CD4-positive, alpha-beta memory T cell (primary cell): ENCODE results near the gene PWWP2B. TPM values are rescaled to one million over a fixed set of nuclear protein-coding genes. Genes with fewer than 3 reads are reported as not detected.
"Not testable (repeated sequence)": the region's sequence is repeated elsewhere in the genome, so short reads cannot be mapped to it uniquely, and the experiment has no call there.

Source experiments
- CTCF ChIA-PET: fragments of 350-600 bp; sonication (Branson Sonifier 250); formaldehyde crosslinking; loops from one replicate; lab custom pipeline; 2021; ENCODE audit warnings: inconsistent platforms; ENCODE audit not compliant: partially characterized antibody; lab: Charles Lee
- POLR2A ChIA-PET: fragments of 350-600 bp; sonication (Branson Sonifier 250); formaldehyde crosslinking; loops from one replicate; lab custom pipeline; 2021; ENCODE audit not compliant: partially characterized antibody; lab: Charles Lee
- DNase-seq, 5 donors: peaks; one replicate each; pipeline versions ENCODE4 v3.0.0 to v3.0.0-alpha.2; 2020 to 2022; ENCODE audit warnings: mixed read lengths in 1 of 5
- H3K27ac ChIP-seq: one replicate; pipeline ENCODE4 v1.7.0; 2013; ENCODE audit warnings: low read depth, low read length
- H3K27me3 ChIP-seq: 2 replicates; pipeline ENCODE4 v1.7.0; 2013; ENCODE audit warnings: mild to moderate bottlenecking, low read length, moderate library complexity; ENCODE audit not compliant: insufficient read depth
- H3K36me3 ChIP-seq: 2 replicates; pipeline ENCODE4 v1.7.0; 2013; ENCODE audit warnings: mild to moderate bottlenecking, low read length, moderate library complexity; ENCODE audit not compliant: insufficient read depth
- H3K4me1 ChIP-seq: 2 replicates; pipeline ENCODE4 v1.7.0; 2013; ENCODE audit warnings: mild to moderate bottlenecking, low read length, moderate library complexity; ENCODE audit not compliant: insufficient read depth
- H3K4me3 ChIP-seq, 2 donors: one replicate each; pipeline ENCODE4 v1.7.0; 2013; ENCODE audit warnings: low read length in 2 of 2, mild to moderate bottlenecking in 1 of 2
- H3K9me3 ChIP-seq, 2 donors: one replicate each; pipeline ENCODE4 v1.7.0; 2013; ENCODE audit warnings: low read length in 2 of 2, control low read depth in 1 of 2; ENCODE audit not compliant: control insufficient read depth in 1 of 2
- H3K27ac Mint-ChIP-seq, 7 donors: one replicate each; pipeline ENCODE4 v1.8.0; 2020 to 2021; ENCODE audit warnings: mixed read lengths in 7 of 7, mild to moderate bottlenecking in 6 of 7, inconsistent platforms in 3 of 7, moderate library complexity in 3 of 7
- H3K27me3 Mint-ChIP-seq, 2 donors: one replicate each; pipeline ENCODE4 v1.8.0; 2020 to 2021; ENCODE audit warnings: mixed read lengths in 2 of 2
- H3K36me3 Mint-ChIP-seq, 2 donors: one replicate each; pipeline ENCODE4 v1.8.0; 2020 to 2021; ENCODE audit warnings: mixed read lengths in 2 of 2, inconsistent platforms in 1 of 2, mild to moderate bottlenecking in 1 of 2
- H3K4me1 Mint-ChIP-seq, 4 donors: one replicate each; pipeline ENCODE4 v1.8.0; 2020 to 2021; ENCODE audit warnings: mixed read lengths in 4 of 4, mild to moderate bottlenecking in 1 of 4
- H3K4me3 Mint-ChIP-seq, 8 donors: one replicate each; pipeline ENCODE4 v1.8.0; 2020 to 2021; ENCODE audit warnings: mixed read lengths in 8 of 8, mild to moderate bottlenecking in 7 of 8, moderate library complexity in 6 of 8, inconsistent platforms in 3 of 8
- H3K9me3 Mint-ChIP-seq, 8 donors: one replicate each; pipeline ENCODE4 v1.8.0; 2020 to 2021; ENCODE audit warnings: mixed read lengths in 8 of 8, mild to moderate bottlenecking in 5 of 8, inconsistent platforms in 3 of 8, moderate library complexity in 1 of 8
- intact Hi-C: fragments of 100-400 bp; cut with micrococcal nuclease; formaldehyde crosslinking; loops from one replicate; pipeline ENCODE4 v1.15.1; 2023
- polyA plus RNA-seq, 2 donors: library from polyadenylated mRNA; unstranded; fragments of 300-500 nt; fragmentation: Illumina TruSeq; gene quantifications; one replicate each; pipeline ENCODE4 v1.2.3, GENCODE V29; 2021
- total RNA-seq, 2 experiments: library from RNA; stranded (reverse); gene quantifications; one replicate each; pipeline ENCODE4 v1.2.3, GENCODE V29; 2021

The PWWP2B gene
- total and polyA plus RNA-seq, 4 experiments from 2014 or later: 0.92 to 9.9 (median 6.3) TPM

GRCh38 chr10:132385721-132386418 is 11.1 kb upstream of the PWWP2B start:
- no peaks in the 10 kb centered on the region for H3K9me3 ChIP-seq
- no peak for DNase-seq
- intact Hi-C loops: no loop called here
- no peak overlapping the region for H3K4me3 ChIP-seq
- Mint-ChIP-seq H3K27me3 (no peaks in the 10 kb centered on the region), H3K4me3 (peak overlapping the region in 2 of 8 donors; percentile 15 to 17), H3K27ac (peak overlapping the region in 5 of 7 donors; percentile 24 to 84 (median 38)), H3K9me3 (no peaks in the 10 kb centered on the region), H3K4me1 (peaks cover 5 to 23% (median 15%) of the 10 kb centered on the region in 4 donors), H3K36me3 (no peaks in the 10 kb centered on the region)
- H3K4me1 ChIP-seq: peaks cover 12% of the 10 kb centered on the region
- no peaks in the 10 kb centered on the region for H3K27me3 ChIP-seq
- H3K27ac ChIP-seq: no peak overlapping the region
- ChIA-PET POLR2A (no interaction called here), CTCF (interaction anchor here (0.9 to 1.3 kb wide), 2 partner anchors 68 to 74 kb away, joined by 3 to 4 read pairs; no protein-coding TSS in a partner anchor)
- H3K36me3 ChIP-seq: no peaks in the 10 kb centered on the region

- Mint-ChIP-seq H3K27ac (peak overlapping the region in 2 of 7 donors; percentile 17 to 38), H3K4me1 (peaks cover 5 to 22% (median 14%) of the 10 kb centered on the region in 4 donors), H3K9me3 (no peaks in the 10 kb centered on the region), H3K36me3 (no peaks in the 10 kb centered on the region), H3K27me3 (no peaks in the 10 kb centered on the region), H3K4me3 (no peak overlapping the region)
- Histone ChIP-seq H3K4me3 (no peak overlapping the region), H3K27me3 (no peaks in the 10 kb centered on the region), H3K36me3 (no peaks in the 10 kb centered on the region), H3K4me1 (peaks cover 10% of the 10 kb centered on the region), H3K27ac (no peak overlapping the region), H3K9me3 (no peaks in the 10 kb centered on the region)
- POLR2A ChIA-PET: no interaction called here
- DNase-seq: no peak
- intact Hi-C loops: no loop called here
- CTCF ChIA-PET: no interaction called here
Measured at GRCh38 chr10:132386419-132386831, 10.6 kb upstream of the PWWP2B start.

GRCh38 chr10:132386896-132387295 is 10.1 kb upstream of the PWWP2B start:
- H3K4me3 ChIP-seq, POLR2A ChIA-PET, intact Hi-C loops, H3K4me1 ChIP-seq, H3K9me3 ChIP-seq, H3K27me3 Mint-ChIP-seq, H3K36me3 Mint-ChIP-seq, H3K27ac ChIP-seq, H3K36me3 ChIP-seq, DNase-seq, H3K9me3 Mint-ChIP-seq, H3K27me3 ChIP-seq: not testable (repeated sequence)
- CTCF ChIA-PET: interaction anchor here (0.7 to 1.1 kb wide), 3 partner anchors 67 to 248 kb away, joined by 3 to 21 read pairs (median 3); no protein-coding TSS in a partner anchor
- Mint-ChIP-seq H3K4me3 (peak overlapping the region in 1 of 8 donors; percentile 13), H3K4me1 (peaks cover 3 to 19% (median 11%) of the 10 kb centered on the region in 4 donors), H3K27ac (peak overlapping the region in 1 of 7 donors; percentile 17)

GRCh38 chr10:132387764-132388210 is 9.2 kb upstream of the PWWP2B start:
- H3K36me3 ChIP-seq: no peaks in the 10 kb centered on the region
- intact Hi-C loops: loop anchor here (1.0 kb wide), 3 partner anchors 59 to 250 kb away; no protein-coding TSS in a partner anchor
- Mint-ChIP-seq H3K4me1 (peaks cover 6 to 17% (median 8%) of the 10 kb centered on the region in 4 donors), H3K27ac (peak overlapping the region; percentile 61 to 93 (median 72)), H3K4me3 (peak overlapping the region in 6 of 8 donors; percentile 28 to 69 (median 52)), H3K27me3 (no peaks in the 10 kb centered on the region), H3K36me3 (no peaks in the 10 kb centered on the region), H3K9me3 (peaks cover 0 to 8% (median 0%) of the 10 kb centered on the region in 8 donors)
- ChIA-PET POLR2A (interaction anchor here (1.0 kb wide), 2 partner anchors 9 to 64 kb away, joined by 3 to 4 read pairs; partner anchors contain the start of gene PWWP2B), CTCF (interaction anchor here (0.6 to 1.1 kb wide), 10 partner anchors 10 to 247 kb away, joined by 3 to 21 read pairs (median 4); no protein-coding TSS in a partner anchor)
- H3K4me3 ChIP-seq: no peak overlapping the region
- peak; percentile 70 to 80 (median 76) for DNase-seq
- no peaks in the 10 kb centered on the region for H3K27me3 ChIP-seq
- no peaks in the 10 kb centered on the region for H3K9me3 ChIP-seq
- H3K4me1 ChIP-seq: peaks cover 7% of the 10 kb centered on the region
- no peak overlapping the region for H3K27ac ChIP-seq

- peaks cover 6 to 14% (median 8%) of the 10 kb centered on the region in 4 donors for H3K4me1 Mint-ChIP-seq
- ChIA-PET CTCF (interaction anchor here (0.6 to 1.1 kb wide), 3 partner anchors 37 to 66 kb away, joined by 3 to 4 read pairs (median 4); no protein-coding TSS in a partner anchor), POLR2A (interaction anchor here (1.2 to 1.7 kb wide), 2 partner anchors 58 to 63 kb away, joined by 5 to 7 read pairs; no protein-coding TSS in a partner anchor)
- no peaks in the 10 kb centered on the region for H3K27me3 ChIP-seq
- H3K36me3 Mint-ChIP-seq: no peaks in the 10 kb centered on the region
- DNase-seq: peak in 1 of 5 donors; percentile 33
- H3K9me3 ChIP-seq: no peaks in the 10 kb centered on the region
- peaks cover 7% of the 10 kb centered on the region for H3K4me1 ChIP-seq
- intact Hi-C loops: loop anchor here (1.0 kb wide), 3 partner anchors 57 to 248 kb away; no protein-coding TSS in a partner anchor
- H3K4me3 Mint-ChIP-seq: no peak overlapping the region
- H3K27ac ChIP-seq: no peak overlapping the region
- H3K4me3 ChIP-seq: no peak overlapping the region
- H3K27ac Mint-ChIP-seq: peak overlapping the region in 1 of 7 donors; percentile 12
- no peaks in the 10 kb centered on the region for H3K27me3 Mint-ChIP-seq
- no peaks in the 10 kb centered on the region for H3K36me3 ChIP-seq
- H3K9me3 Mint-ChIP-seq: peaks cover 0 to 8% (median 0%) of the 10 kb centered on the region in 8 donors
Measured at GRCh38 chr10:132388891-132389432, 8.0 kb upstream of the PWWP2B start.

- H3K4me3 ChIP-seq: no peak overlapping the region
- H3K36me3 Mint-ChIP-seq: no peaks in the 10 kb centered on the region
- no peak overlapping the region for H3K27ac ChIP-seq
- H3K27ac Mint-ChIP-seq: peak overlapping the region in 1 of 7 donors; percentile 70
- H3K4me1 ChIP-seq: peaks cover 7% of the 10 kb centered on the region
- DNase-seq: no peak
- CTCF ChIA-PET: interaction anchor here (0.6 to 1.1 kb wide), 3 partner anchors 38 to 65 kb away, joined by 3 to 4 read pairs (median 4); no protein-coding TSS in a partner anchor
- peaks cover 6 to 15% (median 8%) of the 10 kb centered on the region in 4 donors for H3K4me1 Mint-ChIP-seq
- POLR2A ChIA-PET: interaction anchor here (1.2 to 1.7 kb wide), 2 partner anchors 58 to 63 kb away, joined by 5 to 7 read pairs; no protein-coding TSS in a partner anchor
- no peaks in the 10 kb centered on the region for H3K36me3 ChIP-seq
- no peaks in the 10 kb centered on the region for H3K9me3 ChIP-seq
- H3K4me3 Mint-ChIP-seq: no peak overlapping the region
- H3K27me3 ChIP-seq: no peaks in the 10 kb centered on the region
- H3K27me3 Mint-ChIP-seq: no peaks in the 10 kb centered on the region
- H3K9me3 Mint-ChIP-seq: peaks cover 0 to 8% (median 0%) of the 10 kb centered on the region in 8 donors
- intact Hi-C loops: no loop called here
Measured at GRCh38 chr10:132389433-132390169, 7.4 kb upstream of the PWWP2B start.
